ENCODE data around the gene ZC3H7B. TPM values are rescaled to one million over a fixed set of nuclear protein-coding genes. Genes with fewer than 3 reads are reported as not detected.
A peak's percentile ranks its signal among the peaks of the same experiment; 100 is the strongest.

ZC3H7B gene
- total RNA-seq, 4 donors from 2014 or later = 39.0 to 65.2 (median 39.5) TPM

DNA sequence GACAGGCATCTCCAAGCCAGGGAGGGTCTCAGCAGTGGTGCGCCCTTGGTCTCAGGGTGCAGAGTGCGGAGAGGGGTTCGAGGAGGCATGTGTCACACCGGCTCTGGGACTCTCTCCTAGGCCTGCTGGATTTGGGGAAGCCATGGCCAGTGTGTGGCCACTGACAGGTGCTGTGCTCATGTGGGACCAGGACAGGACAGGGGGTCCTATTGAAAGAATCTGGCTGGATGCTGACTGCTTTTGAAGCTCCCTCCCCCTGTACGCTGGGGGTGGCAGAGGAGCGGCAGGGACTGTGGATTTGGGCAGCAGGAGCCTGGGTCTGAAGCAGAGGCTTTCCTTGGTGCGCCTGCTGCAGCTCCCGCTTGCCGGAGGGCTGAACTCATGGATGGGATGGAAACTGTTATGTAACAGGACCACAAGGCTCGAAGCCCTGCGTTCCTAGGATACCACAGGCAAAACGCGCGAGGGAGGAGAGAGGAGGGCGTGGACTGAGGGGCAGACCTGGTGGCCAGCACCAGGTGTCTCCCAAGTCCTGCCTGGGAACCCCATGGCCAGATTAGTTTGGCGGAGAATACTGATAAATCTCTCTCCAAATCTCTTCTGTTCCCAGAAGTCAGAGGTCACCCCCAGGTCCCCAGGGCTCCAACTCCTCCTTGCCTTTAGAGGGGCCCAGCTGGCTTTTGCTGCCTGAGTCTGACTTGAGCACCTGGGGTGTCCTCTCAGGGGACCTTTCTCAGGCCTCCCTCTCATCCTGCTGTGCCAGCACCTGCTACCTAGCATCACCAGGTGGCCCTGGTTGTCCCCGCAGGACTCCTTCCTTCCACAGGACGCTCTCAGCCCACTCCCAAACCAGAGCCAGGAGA lies 66.6 kb downstream of the ZC3H7B start:
- Histone ChIP-seq H3K36me3 (peaks cover 0 to 13% of the 10 kb centered on the region in 2 donors), H3K4me1 (peaks cover 0 to 65% (median 13%) of the 10 kb centered on the region in 3 donors), H3K27me3 (no peaks in the 10 kb centered on the region), H3K4me3 (peak overlapping the region; percentile 62 to 64), H3K27ac (peak overlapping the region; percentile 64 to 89 (median 85)), H3K9me3 (no peaks in the 10 kb centered on the region)
- 32% methylated on average over 4 of the region's 18 CpGs; no CpG with 5 or more reads in 1 of the 2 donors for WGBS, 2 donors (ENCODE audit: low coverage in 1 of 2)
- peak; percentile 70 for ATAC-seq
- TF ChIP-seq POLR2AphosphoS5 (IDR thresholded peaks at IDR 0.05) (peak; percentile 50), EP300 (IDR thresholded peaks at IDR 0.05) (no peak), POLR2A (IDR thresholded peaks at IDR 0.05) (peak; percentile 19 to 25)

DNA sequence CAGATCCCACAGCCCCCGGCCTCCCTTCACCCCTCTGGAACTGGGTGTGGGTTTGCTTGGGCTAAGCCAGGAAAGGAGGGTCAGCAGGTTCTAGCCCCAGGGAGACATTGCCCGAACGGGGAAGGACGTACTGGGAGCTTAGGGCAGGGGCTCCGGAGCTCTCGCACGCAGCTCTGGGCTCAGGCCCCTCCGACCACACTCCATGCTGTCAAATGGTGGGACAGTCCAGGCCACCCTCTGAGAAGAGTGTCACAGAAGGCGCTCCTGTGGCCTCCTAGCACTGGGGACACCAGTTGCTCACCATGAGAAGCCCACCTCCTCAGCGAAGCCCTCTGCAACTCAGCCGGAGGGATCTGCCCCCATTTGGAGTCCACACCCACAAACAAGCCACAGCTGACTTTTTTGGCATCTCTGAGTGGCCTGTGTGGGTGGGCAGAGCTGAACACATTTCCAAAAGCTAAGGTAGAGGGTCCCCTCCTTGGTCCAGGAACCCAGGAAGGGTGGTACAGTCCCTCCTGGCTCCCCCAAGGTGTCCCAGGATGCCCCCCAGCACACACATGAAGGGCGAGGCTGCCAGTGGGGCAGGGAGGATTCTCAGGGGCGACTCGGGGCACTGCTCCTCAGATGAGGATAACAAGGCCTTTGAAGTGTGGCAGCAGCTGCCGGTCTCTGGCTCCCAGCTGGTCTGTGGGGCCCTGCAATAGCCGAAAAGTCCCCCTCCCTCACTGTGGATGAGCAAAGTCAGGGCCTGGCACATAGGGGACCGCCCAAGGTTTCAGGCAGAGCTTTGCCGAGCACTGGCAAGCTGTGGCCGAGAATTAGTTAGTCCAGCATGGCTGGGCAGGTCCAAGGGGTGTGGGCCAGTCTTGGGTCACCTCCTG lies 67.5 kb downstream of the ZC3H7B start:
- TF ChIP-seq POLR2AphosphoS5 (IDR thresholded peaks at IDR 0.05) (no peak), EP300 (IDR thresholded peaks at IDR 0.05) (no peak)
- H3K4me3 ChIP-seq = peak overlapping the region; percentile 62 to 64
- ATAC-seq = no peak
- peaks cover 0 to 67% (median 13%) of the 10 kb centered on the region in 3 donors for H3K4me1 ChIP-seq
- H3K36me3 ChIP-seq = peaks cover 0 to 20% of the 10 kb centered on the region in 2 donors
- H3K27me3 ChIP-seq = no peaks in the 10 kb centered on the region
- H3K9me3 ChIP-seq = no peaks in the 10 kb centered on the region
- peak overlapping the region; percentile 4 to 89 (median 85) for H3K27ac ChIP-seq
- 20% methylated on average over 1 of the region's 19 CpGs; no CpG with 5 or more reads in 1 of the 2 donors for WGBS, 2 donors (ENCODE audit: low coverage in 1 of 2)

DNA sequence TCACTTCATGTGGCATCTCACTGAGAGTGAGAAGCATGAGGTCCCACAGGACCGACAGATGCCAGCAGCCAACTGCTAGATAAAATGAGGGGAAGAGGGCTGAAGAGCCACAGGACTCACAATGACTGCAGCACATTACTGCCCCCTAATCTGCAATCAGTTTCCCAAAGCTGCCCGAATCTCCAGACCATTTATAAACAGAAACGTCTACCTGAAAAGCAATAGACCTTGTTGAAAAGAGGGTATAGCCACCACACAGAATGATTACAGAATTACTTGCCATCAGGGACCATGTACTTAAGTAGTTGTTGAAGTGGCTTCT lies 68.1 kb downstream of the ZC3H7B start:
- WGBS, 2 donors (ENCODE audit: low coverage in 1 of 2) = 29 to 55% methylated on average over 2 to 3 of the region's 3 CpGs

DNA sequence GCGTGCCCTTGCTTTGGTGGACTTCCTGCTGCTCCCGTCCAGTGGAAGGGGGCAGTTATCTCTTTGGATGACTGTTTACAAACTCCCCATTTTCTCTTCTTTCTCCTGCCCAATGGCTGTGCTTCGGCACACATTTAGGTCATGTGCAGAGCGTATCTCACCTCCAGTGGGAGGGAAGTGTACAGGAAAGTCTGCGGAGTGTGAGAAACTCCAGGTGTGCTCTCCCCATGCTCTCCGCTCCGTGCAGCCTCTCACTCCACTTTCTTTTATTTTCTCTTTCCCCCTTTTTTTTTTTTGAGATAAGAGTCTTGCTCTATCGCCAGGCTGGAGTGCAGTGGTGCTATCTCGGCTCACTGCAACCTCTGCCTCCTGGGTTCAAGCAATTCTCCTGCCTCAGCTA lies 68.5 kb downstream of the ZC3H7B start:
- peaks cover 0 to 67% (median 13%) of the 10 kb centered on the region in 3 donors for H3K4me1 ChIP-seq
- H3K4me3 ChIP-seq = peak overlapping the region in 1 of 2 donors; percentile 64
- H3K9me3 ChIP-seq = no peaks in the 10 kb centered on the region
- no peaks in the 10 kb centered on the region for H3K27me3 ChIP-seq
- no peak for TF ChIP-seq POLR2AphosphoS5 (IDR thresholded peaks at IDR 0.05)
- TF ChIP-seq, protein P1, sequence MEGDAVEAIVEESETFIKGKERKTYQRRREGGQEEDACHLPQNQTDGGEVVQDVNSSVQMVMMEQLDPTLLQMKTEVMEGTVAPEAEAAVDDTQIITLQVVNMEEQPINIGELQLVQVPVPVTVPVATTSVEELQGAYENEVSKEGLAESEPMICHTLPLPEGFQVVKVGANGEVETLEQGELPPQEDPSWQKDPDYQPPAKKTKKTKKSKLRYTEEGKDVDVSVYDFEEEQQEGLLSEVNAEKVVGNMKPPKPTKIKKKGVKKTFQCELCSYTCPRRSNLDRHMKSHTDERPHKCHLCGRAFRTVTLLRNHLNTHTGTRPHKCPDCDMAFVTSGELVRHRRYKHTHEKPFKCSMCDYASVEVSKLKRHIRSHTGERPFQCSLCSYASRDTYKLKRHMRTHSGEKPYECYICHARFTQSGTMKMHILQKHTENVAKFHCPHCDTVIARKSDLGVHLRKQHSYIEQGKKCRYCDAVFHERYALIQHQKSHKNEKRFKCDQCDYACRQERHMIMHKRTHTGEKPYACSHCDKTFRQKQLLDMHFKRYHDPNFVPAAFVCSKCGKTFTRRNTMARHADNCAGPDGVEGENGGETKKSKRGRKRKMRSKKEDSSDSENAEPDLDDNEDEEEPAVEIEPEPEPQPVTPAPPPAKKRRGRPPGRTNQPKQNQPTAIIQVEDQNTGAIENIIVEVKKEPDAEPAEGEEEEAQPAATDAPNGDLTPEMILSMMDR (IDR thresholded peaks at IDR 0.05) = no peak
- TF ChIP-seq EP300 (IDR thresholded peaks at IDR 0.05) = no peak
- TF ChIP-seq POLR2A (IDR thresholded peaks at IDR 0.05) = no peak
- H3K27ac ChIP-seq = peak overlapping the region in 3 of 4 donors; percentile 83 to 89 (median 87)
- WGBS, 2 donors (ENCODE audit: low coverage in 1 of 2) = 85 to 87% methylated on average over 6 to 7 of the region's 9 CpGs
- ATAC-seq = no peak
- peaks cover 0 to 28% of the 10 kb centered on the region in 2 donors for H3K36me3 ChIP-seq

More for the DNA sequence above, 68.1 kb downstream of the ZC3H7B start:
- Histone ChIP-seq H3K36me3 (peaks cover 0 to 26% of the 10 kb centered on the region in 2 donors), H3K27ac (peak overlapping the region; percentile 4 to 89 (median 85)), H3K27me3 (no peaks in the 10 kb centered on the region), H3K4me1 (peaks cover 0 to 67% (median 13%) of the 10 kb centered on the region in 3 donors), H3K9me3 (no peaks in the 10 kb centered on the region), H3K4me3 (peak overlapping the region in 1 of 2 donors; percentile 64)
- no peak for ATAC-seq
- TF ChIP-seq POLR2AphosphoS5 (IDR thresholded peaks at IDR 0.05) (no peak), EP300 (IDR thresholded peaks at IDR 0.05) (no peak), POLR2A (IDR thresholded peaks at IDR 0.05) (no peak)
- TF ChIP-seq, protein P1 (IDR thresholded peaks at IDR 0.05) = no peak

DNA sequence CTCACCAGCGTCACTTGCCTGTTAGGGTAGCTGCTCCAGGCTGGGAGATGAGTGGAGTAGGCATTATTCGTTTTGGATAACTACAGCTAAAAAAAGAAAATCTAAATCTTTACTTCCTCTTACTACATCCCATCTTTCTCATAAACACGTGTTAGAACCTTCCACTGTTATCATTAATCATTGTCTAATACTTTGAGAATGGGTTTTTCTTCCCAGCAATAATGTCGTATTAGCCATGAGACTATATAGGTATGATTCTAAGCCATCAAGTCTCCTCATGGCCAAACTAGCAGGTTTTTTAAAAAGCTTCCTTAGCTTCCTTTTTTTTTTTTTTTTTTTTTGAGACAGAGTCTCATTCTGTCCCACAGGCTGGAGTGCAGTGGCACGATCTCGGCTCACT lies 76.5 kb downstream of the ZC3H7B start:
- no peak overlapping the region for H3K4me3 ChIP-seq
- H3K27me3 ChIP-seq = no peaks in the 10 kb centered on the region
- no peaks in the 10 kb centered on the region for H3K9me3 ChIP-seq
- peak overlapping the region in 3 of 4 donors; percentile 78 to 100 (median 100) for H3K27ac ChIP-seq
- H3K4me1 ChIP-seq = peaks cover 3 to 58% (median 11%) of the 10 kb centered on the region in 3 donors
- peaks cover 0 to 23% of the 10 kb centered on the region in 2 donors for H3K36me3 ChIP-seq
- 24 to 48% methylated on average over 4 to 6 of the region's 6 CpGs for WGBS, 2 donors (ENCODE audit: low coverage in 1 of 2)
- ATAC-seq = no peak
- TF ChIP-seq, protein P1 (IDR thresholded peaks at IDR 0.05) = no peak
- TF ChIP-seq POLR2AphosphoS5 (IDR thresholded peaks at IDR 0.05) (peak; percentile 0), POLR2A (IDR thresholded peaks at IDR 0.05) (no peak), EP300 (IDR thresholded peaks at IDR 0.05) (no peak)
